Pancreas (tissue), 10 donors: Measurements from ENCODE around the gene SLC35F5. TPM values are rescaled to one million over a fixed set of nuclear protein-coding genes. Genes with fewer than 3 reads are reported as not detected.
"Not testable (repeated sequence)": the region's sequence is repeated elsewhere in the genome, so short reads cannot be mapped to it uniquely, and the experiment has no call there.

Experiments
- ATAC-seq, 4 donors: fragments of 200-7000 bp; cut with Tn5 transposase; one replicate each; pipeline versions ENCODE4 v1.8.0 to v1.9.1; 2020; ENCODE audit warnings: mild to moderate bottlenecking in 4 of 4, moderate library complexity in 4 of 4
- DNase-seq, 6 donors: peaks; one replicate each; pipeline ENCODE4 v3.0.0-alpha.2; 2020
- FAIRE-seq: peaks from 2 replicates; lab custom pipeline; 2012; peaks lifted over from hg19 to GRCh38; lab: Jason Lieb, UNC
- H3K27ac ChIP-seq, 4 donors: fragments of 200-600 bp; sonication (generic); 1 replicate in 3 of 4; 2 replicates in 1 of 4; pipeline versions ENCODE4 v1.5.0 to v1.8.0; 2020
- H3K27me3 ChIP-seq, 4 donors: fragments of 200-600 bp; one replicate each; pipeline ENCODE4 v1.8.0; 2021
- H3K36me3 ChIP-seq, 3 donors: fragments of 200-600 bp; sonication (generic) in 1 of 3; one replicate each; pipeline versions ENCODE4 v1.5.0 to v1.8.0; 2020 to 2021
- H3K4me1 ChIP-seq, 3 donors: fragments of 200-600 bp; one replicate each; pipeline ENCODE4 v1.8.0; 2021
- H3K4me3 ChIP-seq, 4 donors: fragments of 200-600 bp; sonication (generic) in 2 of 4; one replicate each; pipeline versions ENCODE4 v1.5.0 to v1.8.0; 2020 to 2021
- H3K9me3 ChIP-seq, 4 donors: fragments of 200-600 bp; one replicate each; pipeline ENCODE4 v1.8.0; 2021
- CTCF ChIP-seq, 4 donors: fragments of 200-600 bp; sonication (generic) in 3 of 4; IDR thresholded peaks; one replicate each; pipeline versions ENCODE4 v1.5.0 to v1.8.0; 2021; ENCODE audit warnings: antibody characterized with exemption in 4 of 4
- WGBS, 2 donors: extraction: QIAGEN DNeasy Blood & Tissue Kit; methylation state at CpG; one replicate each; pipeline ENCODE4 v1.1.7; 2013; 5-methylcytosine and 5-hydroxymethylcytosine counted together
- intact Hi-C, 3 donors: fragments of 100-400 bp; cut with DNase I; formaldehyde crosslinking; loops; one replicate each; pipeline versions ENCODE4 v1.11.1 to v1.14.2; 2022
- polyA plus RNA-seq, 2 donors: library from polyadenylated mRNA; stranded (reverse); fragments of 200-250 nt; gene quantifications; one replicate each; pipeline ENCODE4 v1.2.3, GENCODE V29; 2013
- total RNA-seq, 6 donors: library from RNA; stranded (reverse); fragmentation: NEBNext Ultra II Directional in 4 of 6; extraction: Animal tissue kit (Norgen Biotek cat#: 25700) in 4 of 6; gene quantifications; one replicate each; pipeline versions ENCODE4 v1.2.1 to v1.2.4, GENCODE V29; 2021 to 2023
- donor health status: healthy with polysubstance abuse.
- donor health status: DM: no; HTN: no; CAD: no; lungs with moderate emphysema.
- donor health status: DM: no; HTN: no; CAD: no.
- donor health status: control.
- donor health status: control.
- donor health status: Bipolar disorder and iron deficiency.
- donor health status: DM: yes; HTN: yes; CAD: no.
- donor health status: DM: no; HTN: no; CAD: no.
- donor health status: DM: no; HTN: no; CAD: no.
- donor health status: DM: yes; HTN: yes; CAD: no.

SLC35F5 gene
- total and polyA plus RNA-seq, 8 donors: 12.6 to 58.6 (median 39.1) TPM

- FAIRE-seq (no peak), ATAC-seq (peak in 2 of 4 donors; percentile 60 to 81), DNase-seq (no peak)
- no peak for TF ChIP-seq CTCF (IDR thresholded peaks at IDR 0.05)
- intact Hi-C loops: no loop called here
- WGBS, 2 donors: 63 to 71% methylated on average over 1 of the region's 1 CpG
- Histone ChIP-seq H3K27me3 (no peaks in the 10 kb centered on the region), H3K36me3 (peaks cover 0 to 22% (median 4%) of the 10 kb centered on the region in 3 donors), H3K27ac (no peak overlapping the region), H3K9me3 (no peaks in the 10 kb centered on the region), H3K4me3 (no peak overlapping the region), H3K4me1 (peaks cover 0 to 4% (median 0%) of the 10 kb centered on the region in 3 donors)
These were observed 44.6 kb downstream of the SLC35F5 start for GRCh38 chr2:113711851-113712250.

GRCh38 chr2:113709022-113709421, 47.4 kb downstream of the SLC35F5 start:
- intact Hi-C loops: no loop called here
- Histone ChIP-seq H3K9me3 (no peaks in the 10 kb centered on the region), H3K27ac (no peak overlapping the region), H3K36me3 (peaks cover 0 to 9% (median 0%) of the 10 kb centered on the region in 3 donors), H3K4me1 (peaks cover 0 to 4% (median 0%) of the 10 kb centered on the region in 3 donors), H3K4me3 (no peak overlapping the region), H3K27me3 (no peaks in the 10 kb centered on the region)
- 63 to 75% methylated on average over 3 of the region's 3 CpGs for WGBS, 2 donors
- DNase-seq: no peak
- TF ChIP-seq CTCF (IDR thresholded peaks at IDR 0.05): no peak
- peak in 1 of 4 donors; percentile 39 for ATAC-seq
- FAIRE-seq: no peak

GRCh38 chr2:113707106-113707505, 49.3 kb downstream of the SLC35F5 start:
- Histone ChIP-seq H3K4me3 (no peak overlapping the region), H3K27me3 (no peaks in the 10 kb centered on the region), H3K27ac (no peak overlapping the region), H3K9me3 (no peaks in the 10 kb centered on the region), H3K36me3 (no peaks in the 10 kb centered on the region), H3K4me1 (peaks cover 0 to 4% (median 0%) of the 10 kb centered on the region in 3 donors)
- FAIRE-seq: no peak
- intact Hi-C loops: no loop called here
- WGBS, 2 donors: 31 to 45% methylated on average over 1 of the region's 1 CpG
- no peak for TF ChIP-seq CTCF (IDR thresholded peaks at IDR 0.05)
- no peak for DNase-seq
- peak in 1 of 4 donors; percentile 17 for ATAC-seq

- no peaks in the 10 kb centered on the region for H3K36me3 ChIP-seq
- no peak for FAIRE-seq
- ATAC-seq: no peak
- DNase-seq: no peak
- no peak overlapping the region for H3K27ac ChIP-seq
- H3K4me1 ChIP-seq: peaks cover 0 to 4% (median 0%) of the 10 kb centered on the region in 3 donors
- H3K9me3 ChIP-seq: no peaks in the 10 kb centered on the region
- TF ChIP-seq CTCF (IDR thresholded peaks at IDR 0.05): no peak
- H3K27me3 ChIP-seq: no peaks in the 10 kb centered on the region
- H3K4me3 ChIP-seq: no peak overlapping the region
- intact Hi-C loops: no loop called here
- WGBS, 2 donors: 80 to 81% methylated on average over 7 of the region's 7 CpGs
These were observed 50.4 kb downstream of the SLC35F5 start for GRCh38 chr2:113705982-113706523.

- H3K9me3 ChIP-seq, ATAC-seq, H3K27me3 ChIP-seq, FAIRE-seq, intact Hi-C loops, H3K4me1 ChIP-seq, H3K4me3 ChIP-seq, H3K36me3 ChIP-seq, H3K27ac ChIP-seq: not testable (repeated sequence)
- 95 to 97% methylated on average over 33 to 54 of the region's 54 CpGs for WGBS, 2 donors
- DNase-seq: peak in 1 of 6 donors; percentile 60
These were observed 52.0 kb downstream of the SLC35F5 start for GRCh38 chr2:113704300-113704993.
